GM18909 (cell line): Measurements from ENCODE around the gene THAP2.
A peak's percentile ranks its signal among the peaks of the same experiment; 100 is the strongest.

ENCODE experiments used
- ATAC-seq: cut with Tn5 transposase; IDR thresholded peaks from one replicate; pipeline ENCODE4 v1.9.1; 2021; ENCODE audit warnings: mild to moderate bottlenecking; ENCODE audit not compliant: unreplicated experiment, poor library complexity

THAP2 gene

DNA sequence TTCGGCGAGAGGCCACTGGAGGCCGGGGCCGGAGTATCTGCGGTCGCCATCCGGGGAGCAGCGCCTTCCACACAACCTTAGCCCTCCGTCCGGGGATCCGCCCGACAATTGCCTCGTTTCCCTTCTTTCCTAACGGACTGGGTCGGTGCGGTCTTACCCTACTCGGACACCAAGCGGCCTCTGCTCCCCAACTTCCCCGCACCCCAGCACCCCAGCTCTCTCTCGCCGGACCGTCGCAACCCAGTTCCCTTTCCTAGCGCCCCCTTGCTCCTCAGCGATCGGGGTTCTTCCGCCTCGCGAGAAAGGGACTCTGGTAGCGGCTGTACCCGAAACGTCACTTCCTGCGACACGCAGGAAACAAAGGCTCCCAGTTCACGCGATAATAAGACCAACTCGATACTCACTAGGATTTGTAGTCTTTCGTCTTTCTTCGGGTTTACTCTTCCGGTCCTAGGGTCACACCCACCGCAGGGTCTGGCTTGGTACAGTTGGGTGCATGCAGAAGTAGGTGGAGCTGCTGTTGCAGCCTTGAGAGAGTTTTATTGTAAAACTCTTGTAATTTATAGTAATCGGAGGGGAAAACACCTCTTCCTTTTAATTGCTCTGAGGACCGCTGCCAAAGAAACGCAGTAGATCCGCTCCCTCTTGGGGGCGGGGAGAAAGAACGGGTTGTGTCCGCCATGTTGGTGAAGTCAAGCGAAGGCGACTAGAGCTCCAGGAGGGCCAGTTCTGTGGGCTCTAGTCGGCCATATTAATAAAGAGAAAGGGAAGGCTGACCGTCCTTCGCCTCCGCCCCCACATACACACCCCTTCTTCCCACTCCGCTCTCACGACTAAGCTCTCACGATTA is at the start of gene THAP2, which contains the start of gene ZFC3H1:
Gene THAP2, plus strand, starts transcription at position 741 of the 850 bp plus-strand sequence. CDS start 209 bp downstream, outside the sequence.
Gene ZFC3H1, minus strand, starts transcription at position 288 of the 850 bp plus-strand sequence. Its CDS starts 238 bp downstream, at position 50.
- peak; percentile 94 for ATAC-seq

DNA sequence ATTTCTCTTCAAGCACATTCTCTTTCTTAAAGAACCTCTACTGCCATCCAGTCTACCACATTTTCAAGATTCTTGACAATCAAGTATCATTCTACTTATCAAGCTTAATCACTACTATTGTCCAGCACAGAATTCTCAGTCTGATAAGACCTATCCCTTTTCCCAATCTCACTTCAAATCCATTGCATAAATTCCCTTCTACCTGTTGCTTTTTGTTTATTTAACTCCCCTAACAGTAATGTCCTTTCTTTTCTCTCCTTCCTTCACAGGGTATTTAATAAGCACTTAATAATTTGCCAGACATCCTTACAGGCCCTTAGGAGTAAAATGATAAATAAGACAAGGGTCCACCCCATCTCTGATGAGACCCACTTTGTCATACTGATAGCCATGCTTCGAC is 42.2 kb upstream of the THAP2 start:
- no peak for ATAC-seq

DNA sequence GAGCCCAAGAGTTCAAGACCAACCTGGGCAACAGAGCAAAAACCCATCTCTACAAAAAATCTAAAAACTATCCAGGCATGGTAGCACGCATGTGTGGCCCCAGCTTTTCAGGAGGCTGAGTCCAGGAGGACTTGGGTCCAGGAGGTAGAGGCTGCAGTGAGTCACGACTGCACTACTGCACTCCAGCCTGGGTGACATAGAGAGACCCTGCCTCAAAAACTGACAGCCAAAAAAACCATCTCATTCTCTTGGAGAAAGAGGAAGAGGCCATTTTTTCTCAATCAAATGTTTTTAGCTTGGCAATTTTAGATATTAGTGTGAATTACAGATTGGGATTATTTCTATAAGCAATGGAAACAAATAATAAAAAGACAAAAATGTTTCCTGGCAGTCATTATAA is 38.6 kb upstream of the THAP2 start:
- no peak for ATAC-seq

DNA sequence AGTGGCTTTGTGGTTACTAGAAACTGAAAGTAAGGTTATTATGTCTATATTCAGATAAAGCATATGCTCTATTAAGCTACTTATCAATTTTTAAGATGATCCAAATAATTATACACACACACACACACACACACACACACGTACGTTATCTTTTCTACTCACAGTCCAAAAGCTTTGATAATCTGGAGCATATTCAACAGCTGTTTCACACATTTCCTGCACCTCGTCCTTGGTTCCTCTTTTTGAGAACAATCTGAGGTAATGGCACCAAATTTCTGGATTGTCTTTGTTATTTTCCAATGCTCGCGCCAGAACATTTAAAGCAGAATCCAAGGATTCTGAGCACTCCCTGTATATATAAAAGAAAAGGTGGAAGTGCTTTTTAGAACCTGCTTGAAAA is 38.0 kb upstream of the THAP2 start:
- ATAC-seq: peak; percentile 63

DNA sequence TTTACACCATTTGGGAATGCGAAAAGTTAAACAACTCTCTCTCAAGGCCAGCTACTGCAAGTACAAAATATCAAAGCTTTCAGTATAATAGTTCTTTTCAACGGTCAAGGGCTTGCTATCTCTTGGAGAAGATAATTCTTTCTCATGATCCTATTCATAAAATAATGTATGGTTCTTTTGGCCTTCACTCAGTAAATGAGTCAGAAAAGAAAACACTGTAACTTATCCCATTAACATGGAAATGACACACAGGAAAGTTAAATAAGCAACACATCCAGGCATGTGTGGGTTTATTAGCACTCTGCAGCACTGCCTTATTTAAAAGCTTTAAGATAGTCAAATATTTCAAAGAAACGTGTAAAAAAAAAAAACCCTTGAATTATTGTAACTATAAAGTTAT is 37.3 kb upstream of the THAP2 start:
- no peak for ATAC-seq

DNA sequence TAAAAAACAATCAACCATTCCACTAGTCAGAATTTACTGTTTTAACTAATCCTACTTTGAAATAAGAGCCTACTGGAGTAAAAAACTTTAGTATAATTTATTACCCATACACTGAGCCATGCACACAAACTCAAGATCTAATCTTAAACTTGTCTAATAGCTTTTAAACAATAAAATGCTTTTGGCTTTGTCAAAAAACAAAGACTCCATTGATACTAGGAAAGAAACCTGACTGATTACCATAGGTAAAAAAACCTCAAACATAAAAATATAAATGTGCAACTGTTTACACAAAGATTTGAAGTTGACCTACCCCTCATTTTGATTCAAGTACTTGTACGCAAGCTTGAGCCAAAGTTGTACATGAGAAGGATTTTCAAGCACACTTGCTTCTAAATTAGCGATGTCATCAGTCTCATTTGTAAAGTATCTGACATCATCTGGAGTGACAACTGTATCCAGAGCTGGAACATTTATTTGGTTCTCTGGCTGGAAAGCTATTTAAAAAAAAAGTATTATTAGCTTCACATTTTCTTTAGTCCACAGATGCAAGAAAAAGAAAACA is 36.6 kb upstream of the THAP2 start:
- ATAC-seq: no peak

DNA sequence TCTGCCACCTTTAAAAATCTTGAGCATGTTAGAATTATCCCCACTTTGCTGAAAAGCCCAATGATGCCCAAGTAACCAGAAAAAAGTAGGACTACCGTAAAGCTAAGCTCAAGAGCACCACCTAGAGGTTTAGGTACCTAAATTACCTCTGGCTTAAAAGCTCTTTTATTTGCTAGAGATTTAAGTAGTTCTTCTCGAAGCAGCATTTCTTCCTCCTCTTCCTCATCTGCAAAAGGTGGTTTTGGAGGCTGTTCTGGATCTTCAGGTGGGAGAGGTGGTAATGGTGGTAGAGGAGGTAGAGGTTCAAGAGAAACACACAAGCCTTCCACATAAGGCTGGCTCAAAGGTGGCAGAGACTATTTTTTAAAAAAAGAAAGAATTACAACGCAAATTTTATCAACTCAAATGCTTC is 27.4 kb upstream of the THAP2 start:
- ATAC-seq: peak; percentile 68

DNA sequence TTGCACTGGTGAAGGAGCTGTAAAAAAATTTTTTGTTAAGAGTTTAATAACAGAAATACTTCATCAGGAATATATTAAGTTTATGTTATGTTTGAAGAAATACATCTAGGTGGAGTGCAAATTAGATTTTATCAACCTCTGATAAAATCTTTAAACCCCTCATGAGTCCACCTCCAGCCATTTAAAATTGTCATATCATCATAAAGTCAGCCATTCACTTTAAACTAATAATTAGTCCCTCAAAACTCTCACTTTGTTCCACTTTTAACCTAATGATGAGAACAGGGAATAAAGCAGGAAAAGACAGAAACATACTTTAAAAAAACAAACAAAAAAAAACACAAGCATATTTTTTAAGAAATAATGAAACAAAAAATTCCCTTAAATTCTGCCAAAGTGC is 25.6 kb upstream of the THAP2 start:
- ATAC-seq: no peak

DNA sequence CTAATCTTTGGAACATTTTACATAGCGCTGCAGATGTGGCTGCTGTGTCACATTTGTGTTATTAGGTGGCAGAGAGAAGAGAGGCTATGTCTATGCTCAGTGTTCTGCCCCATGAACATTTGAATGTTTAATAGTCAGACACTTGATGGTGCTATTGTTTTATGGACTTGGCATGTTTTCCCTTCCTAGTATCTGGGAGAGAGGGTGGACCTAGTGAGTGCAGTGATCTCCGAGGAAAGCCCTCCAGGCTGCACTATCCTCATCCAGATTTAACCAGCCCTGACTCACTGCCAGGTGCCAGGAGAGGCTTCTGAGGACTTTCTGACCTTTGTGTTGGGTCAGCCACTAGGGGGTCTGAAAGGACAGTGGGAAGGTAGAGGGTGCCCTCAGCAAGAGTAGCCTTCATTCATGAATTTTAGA is 24.8 kb upstream of the THAP2 start:
- peak; percentile 64 for ATAC-seq

DNA sequence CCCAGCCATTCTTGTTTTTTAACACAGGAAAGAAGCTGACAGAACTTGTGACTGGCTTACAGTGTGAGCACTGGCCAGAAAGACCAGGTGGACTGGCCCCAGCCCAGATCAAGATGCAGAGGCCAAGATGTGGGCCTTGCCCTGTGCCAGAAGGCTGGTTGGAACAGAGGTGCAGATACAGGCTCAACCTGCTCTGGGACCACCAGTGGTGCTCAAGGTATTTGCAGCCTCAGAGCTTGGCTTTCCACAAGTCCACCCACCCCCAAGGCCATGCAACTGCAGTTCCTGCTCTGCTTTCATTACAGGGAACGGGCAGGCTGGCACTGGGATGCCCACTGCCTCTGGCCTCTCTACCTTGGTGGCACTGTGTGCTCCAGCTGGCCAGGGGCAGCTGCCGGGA is 23.8 kb upstream of the THAP2 start:
- no peak for ATAC-seq

DNA sequence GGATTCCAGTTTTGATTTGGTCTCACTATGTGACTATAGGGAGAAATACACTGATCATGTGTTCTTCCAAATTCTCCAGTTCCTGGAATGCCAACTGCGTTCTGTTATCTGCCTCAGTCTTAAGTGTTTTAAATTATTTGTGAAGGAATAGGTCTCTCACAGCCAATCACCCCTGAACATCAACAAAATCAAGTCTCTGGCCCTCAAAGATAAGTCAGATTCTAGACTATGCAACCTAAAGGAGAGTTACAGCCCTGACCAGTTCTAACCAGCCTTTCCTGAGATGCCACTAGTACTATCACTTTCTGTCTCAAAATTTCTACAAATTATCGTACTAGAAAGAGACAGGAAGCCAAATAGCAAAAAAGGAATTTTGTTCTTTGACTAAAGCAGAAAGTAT is 22.7 kb upstream of the THAP2 start:
- no peak for ATAC-seq

DNA sequence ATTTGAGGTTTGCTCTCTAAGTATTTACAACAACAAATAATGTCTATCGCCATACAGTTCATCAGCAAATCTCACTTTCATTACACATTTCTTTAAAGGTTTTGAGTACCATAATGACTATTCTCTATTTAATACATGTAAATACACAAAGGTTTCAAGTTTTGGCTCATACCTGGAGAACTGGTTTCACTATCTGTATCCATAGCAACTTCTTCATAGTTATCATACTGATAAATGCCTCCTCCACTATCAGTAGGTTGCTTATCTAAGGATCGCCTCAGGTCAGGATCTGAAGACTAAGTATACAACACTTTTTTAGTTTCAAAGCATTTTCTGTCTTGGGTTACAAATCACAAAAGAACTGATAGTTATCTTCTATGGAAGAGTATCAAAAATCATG is 21.8 kb upstream of the THAP2 start:
- ATAC-seq: no peak

DNA sequence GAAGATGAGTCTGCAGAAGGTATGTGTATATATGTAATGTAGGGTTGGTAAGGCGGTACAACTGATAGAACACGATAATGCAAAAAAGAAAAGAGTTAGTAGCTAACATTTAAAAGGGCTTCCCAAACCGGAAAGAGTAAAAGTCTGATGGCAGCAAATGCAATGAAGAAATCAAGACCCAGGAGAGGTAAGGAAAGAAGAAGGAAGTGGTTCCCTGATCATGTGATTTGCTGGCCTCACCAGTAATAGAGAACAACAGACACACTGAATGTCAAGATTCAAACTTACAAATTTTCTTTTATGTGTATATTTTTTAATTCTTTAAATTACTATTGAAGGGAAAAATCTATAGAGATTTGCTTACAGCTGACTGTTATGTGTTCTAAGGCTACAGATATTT is 18.8 kb upstream of the THAP2 start:
- ATAC-seq: no peak

DNA sequence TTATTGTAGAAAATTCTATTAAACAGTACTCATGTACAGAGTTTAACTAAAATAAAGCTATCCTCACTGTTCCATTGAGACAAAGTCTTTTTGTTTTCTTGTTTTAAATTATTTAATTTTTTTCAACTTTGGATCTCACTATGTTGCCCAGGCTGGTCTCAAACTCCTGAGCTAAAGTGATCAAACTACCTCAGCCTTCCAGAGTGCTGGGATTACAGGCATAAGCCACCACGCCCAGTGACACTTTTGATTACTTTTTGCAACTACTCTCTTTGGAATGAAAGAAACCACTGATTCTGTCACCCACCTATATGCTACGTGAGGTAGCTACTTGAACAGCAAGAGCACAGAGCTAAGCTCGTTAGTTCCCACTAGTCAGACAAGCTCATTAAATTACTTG is 17.6 kb upstream of the THAP2 start:
- ATAC-seq: no peak

DNA sequence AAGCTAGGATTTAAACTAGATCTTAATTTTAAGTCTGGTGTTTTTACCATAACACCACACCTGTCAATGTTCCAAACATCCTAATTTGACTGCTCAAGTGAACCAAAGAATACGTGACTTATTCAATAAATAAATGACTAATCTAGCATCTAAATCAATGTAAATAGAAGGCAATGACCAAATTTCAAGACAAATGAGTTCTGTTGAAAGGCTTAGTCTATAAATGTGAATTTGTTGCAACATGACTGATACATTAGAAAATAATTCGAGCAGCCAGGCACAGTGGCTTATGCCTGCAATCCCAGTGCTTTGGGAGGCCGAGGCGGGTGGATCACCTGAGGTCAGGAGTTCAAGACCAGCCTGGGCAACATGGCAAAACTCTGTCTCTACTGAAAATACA is 15.6 kb upstream of the THAP2 start:
- no peak for ATAC-seq

DNA sequence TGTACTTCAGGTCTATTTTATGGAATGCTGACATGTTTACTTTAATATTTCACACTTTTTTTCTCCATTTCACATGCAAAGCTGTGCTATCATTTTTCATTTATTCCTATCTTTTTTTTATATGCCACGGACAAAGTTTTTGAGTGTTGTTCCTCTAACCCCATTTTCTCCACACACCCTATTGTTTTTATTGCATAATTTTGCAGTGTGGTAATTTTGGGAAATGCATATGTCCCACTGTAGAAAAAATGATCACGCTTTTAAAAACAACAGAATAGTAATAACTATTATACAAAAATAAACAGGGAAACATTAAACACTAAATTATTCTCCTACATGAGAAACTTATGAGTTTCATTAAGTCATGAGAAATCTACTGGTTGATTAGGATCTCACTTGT is 14.7 kb upstream of the THAP2 start:
- ATAC-seq: no peak

DNA sequence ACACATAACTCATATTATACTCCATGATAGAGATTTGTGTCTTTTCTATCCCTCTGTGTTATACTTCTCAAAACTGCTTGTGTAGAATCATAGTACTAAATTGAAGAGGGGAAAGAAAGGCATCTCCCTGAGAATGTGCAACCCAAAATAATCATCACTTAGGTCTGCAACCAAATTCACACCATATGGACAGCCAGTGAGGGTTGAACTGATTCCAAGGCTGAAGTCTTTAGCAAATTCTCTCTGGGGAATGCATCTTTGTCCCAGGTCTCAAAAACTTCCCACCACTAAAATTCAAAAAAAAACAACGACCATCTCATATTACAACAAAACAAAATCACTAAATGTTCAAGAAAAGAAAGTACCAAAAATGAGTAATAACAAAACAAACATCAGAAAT is 11.4 kb upstream of the THAP2 start:
- no peak for ATAC-seq

DNA sequence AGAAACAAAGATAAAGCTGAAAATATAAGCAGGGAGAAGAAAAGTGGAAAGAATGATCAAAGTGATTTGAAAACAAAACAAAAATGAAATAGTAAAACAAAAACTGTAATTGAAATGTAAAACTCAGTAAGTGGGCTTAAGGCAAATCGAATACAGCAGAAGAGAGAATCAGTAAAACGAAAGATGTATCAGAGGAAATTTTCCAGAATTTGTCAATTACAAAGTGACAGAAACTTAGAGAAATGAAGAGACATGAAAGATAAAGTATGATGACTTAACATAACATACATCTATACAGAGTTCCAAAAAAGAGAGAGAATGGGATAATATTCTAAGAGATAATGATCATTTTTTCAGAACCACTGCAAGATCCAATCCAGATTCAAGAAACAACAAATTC is 11.0 kb upstream of the THAP2 start:
- ATAC-seq: no peak

DNA sequence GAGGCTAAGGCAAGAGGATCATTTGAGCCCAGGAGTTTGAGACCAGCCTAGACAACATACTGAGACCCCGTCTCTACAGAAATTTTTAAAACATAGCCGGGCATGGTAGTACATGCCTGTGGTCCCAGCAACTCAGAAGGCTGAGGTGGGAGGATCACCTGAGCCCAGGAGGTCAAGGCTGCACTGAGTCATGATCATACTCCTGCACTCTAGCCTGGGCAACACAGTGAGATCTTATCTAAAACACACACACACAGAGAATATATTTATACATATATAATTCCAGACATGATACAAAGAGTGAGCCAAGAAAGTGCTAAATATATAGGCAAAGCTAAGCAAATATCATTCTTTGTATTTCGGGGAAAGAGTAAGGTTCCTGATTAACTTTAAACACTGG is 9.9 kb upstream of the THAP2 start:
- no peak for ATAC-seq

DNA sequence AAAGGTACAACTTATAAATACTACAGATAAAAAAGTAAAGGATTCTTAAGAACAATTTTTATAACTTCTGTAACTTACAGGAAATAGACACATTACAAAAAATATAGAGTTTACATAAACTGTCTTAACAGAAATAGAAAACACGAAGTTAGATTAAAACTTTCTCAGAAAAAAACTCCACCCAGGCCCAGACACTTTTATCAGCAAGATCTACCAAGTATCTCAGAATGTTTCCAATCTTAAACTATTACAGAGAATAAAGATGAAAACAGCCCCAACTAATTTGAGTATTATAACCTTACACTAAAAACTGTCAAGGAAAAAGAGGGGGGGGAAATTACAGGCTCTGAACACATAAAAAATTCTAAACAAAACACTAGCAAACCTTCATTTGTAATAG is 8.6 kb upstream of the THAP2 start:
- no peak for ATAC-seq

DNA sequence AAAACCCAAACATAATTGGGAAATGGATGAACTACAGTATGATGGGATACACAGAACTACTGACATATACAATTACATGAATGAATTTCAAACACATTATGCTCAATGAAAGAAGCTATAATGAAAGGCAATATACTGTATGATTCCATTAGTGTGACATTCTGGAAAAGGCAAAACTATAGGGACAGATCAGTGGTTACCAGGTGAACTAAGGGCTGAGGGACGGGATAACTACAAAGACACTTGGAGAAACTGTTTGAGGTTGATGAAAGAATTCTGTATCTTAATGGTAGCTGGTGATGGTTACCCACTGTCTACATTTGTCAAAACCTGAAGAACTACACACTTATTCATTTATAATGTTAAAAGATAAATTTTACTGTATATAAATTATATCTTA is 8.2 kb upstream of the THAP2 start:
- ATAC-seq: no peak

DNA sequence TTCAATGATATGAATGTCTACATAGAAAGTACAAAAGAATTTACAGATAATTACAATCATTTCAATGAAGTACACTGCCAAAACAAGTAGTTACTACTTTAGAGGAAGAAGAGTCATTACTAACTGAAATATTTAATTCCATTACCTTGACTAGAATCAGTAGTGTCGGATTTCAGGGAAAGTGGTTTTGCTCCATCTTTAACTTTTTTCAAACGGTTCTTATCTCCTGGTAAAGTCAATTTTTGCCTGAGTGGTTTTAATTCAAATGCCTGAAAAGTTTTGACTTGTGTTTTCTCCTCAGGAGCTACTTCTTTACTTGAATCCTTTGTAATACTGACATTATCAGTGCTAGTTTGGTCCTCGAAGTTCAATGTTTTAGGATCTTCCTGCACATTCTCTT is 7.4 kb upstream of the THAP2 start:
- no peak for ATAC-seq
